GM21529 (cell line): ENCODE data around the gene FBXL19.
"Not testable (repeated sequence)": the region's sequence is repeated elsewhere in the genome, so short reads cannot be mapped to it uniquely, and the experiment has no call there.

Source experiments
- ATAC-seq: cut with Tn5 transposase; IDR thresholded peaks from one replicate; pipeline ENCODE4 v1.9.1; 2021; ENCODE audit not compliant: unreplicated experiment

Gene FBXL19

GRCh38 chr16:30921748-30922419 lies 1.5 kb upstream of the FBXL19 start:
- peak; percentile 3 for ATAC-seq

GRCh38 chr16:30922420-30922959 lies 882 bp upstream of the FBXL19 start:
- ATAC-seq: peak; percentile 64

GRCh38 chr16:30922960-30923535 lies 324 bp upstream of the FBXL19 start:
- peak; percentile 66 for ATAC-seq

- ATAC-seq: no peak
These were observed 922 bp downstream of the FBXL19 start for GRCh38 chr16:30924076-30924912.

- no peak for ATAC-seq
These were observed 1.7 kb downstream of the FBXL19 start for GRCh38 chr16:30924913-30925631.

- ATAC-seq: no peak
These were observed 2.2 kb downstream of the FBXL19 start for GRCh38 chr16:30925632-30925987.

GRCh38 chr16:30925995-30926811 lies 2.8 kb downstream of the FBXL19 start:
- ATAC-seq: no peak

- ATAC-seq: no peak
These were observed 3.8 kb downstream of the FBXL19 start for GRCh38 chr16:30926937-30927788.

GRCh38 chr16:30927789-30928378 lies 4.5 kb downstream of the FBXL19 start:
- no peak for ATAC-seq

GRCh38 chr16:30928390-30928789 lies 5.0 kb downstream of the FBXL19 start:
- ATAC-seq: no peak

GRCh38 chr16:30929167-30929566 lies 5.8 kb downstream of the FBXL19 start:
- no peak for ATAC-seq

GRCh38 chr16:30930160-30930571 lies 6.8 kb downstream of the FBXL19 start:
- no peak for ATAC-seq

GRCh38 chr16:30931068-30931650 lies 7.8 kb downstream of the FBXL19 start:
- no peak for ATAC-seq

GRCh38 chr16:30934827-30935557 lies 11.6 kb downstream of the FBXL19 start:
- ATAC-seq: no peak

GRCh38 chr16:30937692-30938091 lies 14.3 kb downstream of the FBXL19 start:
- ATAC-seq: no peak

GRCh38 chr16:30939571-30939970 lies 16.2 kb downstream of the FBXL19 start:
- ATAC-seq: not testable (repeated sequence)

GRCh38 chr16:30941600-30942425 lies 18.4 kb downstream of the FBXL19 start:
- ATAC-seq: peak; percentile 89
